Calu3 (cell line): ENCODE measurements around the gene TMEM231. TPM values are rescaled to one million over a fixed set of nuclear protein-coding genes. Genes with fewer than 3 reads are reported as not detected.

Experiments used
- BruUV-seq: library from RNA; stranded (reverse); fragments of 400-500 nt; replicated peaks from 2 replicates; lab custom pipeline; 2021; lab: Mats Ljungman, UMichigan
- CTCF ChIA-PET: fragments of 300-600 bp; sonication (Branson Sonifier 250); formaldehyde crosslinking; loops from one replicate; lab custom pipeline; 2022; ENCODE audit warnings: antibody characterized with exemption; lab: Charles Lee
- DNase-seq: peaks from one replicate; pipeline ENCODE4 v3.0.0; 2022
- H3K27ac Mint-ChIP-seq: one replicate; pipeline ENCODE4 v1.8.0; 2022; ENCODE audit warnings: mixed read lengths; ENCODE audit not compliant: unreplicated experiment
- H3K27me3 Mint-ChIP-seq: one replicate; pipeline ENCODE4 v1.8.0; 2022; ENCODE audit warnings: mixed read lengths; ENCODE audit not compliant: unreplicated experiment
- H3K36me3 Mint-ChIP-seq: one replicate; pipeline ENCODE4 v1.8.0; 2022; ENCODE audit warnings: mild to moderate bottlenecking, moderate library complexity, mixed read lengths; ENCODE audit not compliant: insufficient read depth, unreplicated experiment
- H3K4me1 Mint-ChIP-seq: one replicate; pipeline ENCODE4 v1.8.0; 2022; ENCODE audit warnings: mild to moderate bottlenecking, low read depth, mixed read lengths; ENCODE audit not compliant: unreplicated experiment
- H3K4me3 Mint-ChIP-seq: one replicate; pipeline ENCODE4 v1.8.0; 2022; ENCODE audit warnings: mild to moderate bottlenecking, low read depth, moderate library complexity, mixed read lengths; ENCODE audit not compliant: unreplicated experiment
- H3K9me3 Mint-ChIP-seq: one replicate; pipeline ENCODE4 v1.8.0; 2022; ENCODE audit warnings: low read depth, mixed read lengths; ENCODE audit not compliant: unreplicated experiment
- intact Hi-C: fragments of 100-400 bp; cut with micrococcal nuclease; formaldehyde crosslinking; loops from one replicate; pipeline ENCODE4 v1.10.0; 2022; ENCODE audit not compliant: unreplicated experiment
- total RNA-seq: library from RNA; stranded (reverse); gene quantifications from 2 replicates; pipeline ENCODE4 v1.2.3, GENCODE V29; 2022
- TF ChIP-seq, protein P1 (sequence below): fragments of 200-600 bp; IDR thresholded peaks from one replicate; pipeline ENCODE4 v1.8.0; 2022; ENCODE audit warnings: antibody characterized with exemption; ENCODE audit not compliant: unreplicated experiment

The TMEM231 gene
- total RNA-seq, 1 experiment from 2014 or later = 17.6 TPM

DNA sequence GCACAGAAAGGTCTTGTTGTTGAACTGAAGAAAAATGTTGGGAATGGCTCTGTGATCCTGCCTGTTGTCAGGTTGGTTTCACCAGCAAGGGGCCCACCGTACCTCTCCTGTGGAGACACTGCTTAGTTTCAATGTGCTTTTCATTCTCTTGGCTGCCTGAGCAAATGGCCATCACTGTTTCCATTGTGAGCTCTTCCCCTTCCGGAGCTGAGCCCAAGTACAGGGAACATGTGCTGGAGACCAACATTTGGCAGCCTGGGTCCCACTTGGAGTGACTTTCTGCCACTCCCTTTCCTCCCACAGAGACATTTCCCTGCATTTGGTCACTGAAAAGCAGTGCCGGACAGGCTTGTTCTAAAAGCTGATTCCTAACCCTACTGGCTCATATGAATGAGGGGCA, 33.3 kb upstream of the TMEM231 start:
- no TSS peak for BruUV-seq
- TF ChIP-seq, protein P1, sequence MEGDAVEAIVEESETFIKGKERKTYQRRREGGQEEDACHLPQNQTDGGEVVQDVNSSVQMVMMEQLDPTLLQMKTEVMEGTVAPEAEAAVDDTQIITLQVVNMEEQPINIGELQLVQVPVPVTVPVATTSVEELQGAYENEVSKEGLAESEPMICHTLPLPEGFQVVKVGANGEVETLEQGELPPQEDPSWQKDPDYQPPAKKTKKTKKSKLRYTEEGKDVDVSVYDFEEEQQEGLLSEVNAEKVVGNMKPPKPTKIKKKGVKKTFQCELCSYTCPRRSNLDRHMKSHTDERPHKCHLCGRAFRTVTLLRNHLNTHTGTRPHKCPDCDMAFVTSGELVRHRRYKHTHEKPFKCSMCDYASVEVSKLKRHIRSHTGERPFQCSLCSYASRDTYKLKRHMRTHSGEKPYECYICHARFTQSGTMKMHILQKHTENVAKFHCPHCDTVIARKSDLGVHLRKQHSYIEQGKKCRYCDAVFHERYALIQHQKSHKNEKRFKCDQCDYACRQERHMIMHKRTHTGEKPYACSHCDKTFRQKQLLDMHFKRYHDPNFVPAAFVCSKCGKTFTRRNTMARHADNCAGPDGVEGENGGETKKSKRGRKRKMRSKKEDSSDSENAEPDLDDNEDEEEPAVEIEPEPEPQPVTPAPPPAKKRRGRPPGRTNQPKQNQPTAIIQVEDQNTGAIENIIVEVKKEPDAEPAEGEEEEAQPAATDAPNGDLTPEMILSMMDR = no peak
- no peaks in the 10 kb centered on the region for H3K9me3 Mint-ChIP-seq
- intact Hi-C loops = no loop called here
- no peaks in the 10 kb centered on the region for H3K27me3 Mint-ChIP-seq
- peaks cover 11% of the 10 kb centered on the region for H3K4me1 Mint-ChIP-seq
- DNase-seq = no peak
- CTCF ChIA-PET = no interaction called here
- H3K36me3 Mint-ChIP-seq = peaks cover 1% of the 10 kb centered on the region
- H3K4me3 Mint-ChIP-seq = no peak overlapping the region
- H3K27ac Mint-ChIP-seq = no peak overlapping the region

DNA sequence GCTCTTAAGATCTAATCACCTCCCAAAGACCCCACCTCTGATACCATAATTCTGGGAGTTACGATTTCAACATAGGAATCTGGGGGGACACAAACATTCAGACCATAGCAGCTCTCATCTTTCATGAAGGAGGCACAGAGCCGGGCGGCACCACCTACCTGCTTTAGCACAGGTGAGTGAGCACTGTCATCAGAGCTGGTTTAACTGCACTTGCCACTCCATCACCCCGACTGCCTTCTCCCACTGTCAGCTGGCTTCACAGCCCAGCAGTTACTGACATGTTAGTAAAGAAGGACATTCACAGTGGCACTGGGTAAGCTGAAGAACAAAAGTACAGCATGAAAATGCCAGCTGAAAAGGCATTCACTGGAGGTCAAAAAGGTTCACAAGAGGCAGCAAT, 32.7 kb upstream of the TMEM231 start:
- no peak overlapping the region for H3K27ac Mint-ChIP-seq
- H3K27me3 Mint-ChIP-seq = no peaks in the 10 kb centered on the region
- TF ChIP-seq, protein P1 = no peak
- no peaks in the 10 kb centered on the region for H3K36me3 Mint-ChIP-seq
- no peak overlapping the region for H3K4me3 Mint-ChIP-seq
- DNase-seq = no peak
- BruUV-seq = no TSS peak
- H3K9me3 Mint-ChIP-seq = no peaks in the 10 kb centered on the region
- intact Hi-C loops = no loop called here
- peaks cover 5% of the 10 kb centered on the region for H3K4me1 Mint-ChIP-seq
- CTCF ChIA-PET = no interaction called here

DNA sequence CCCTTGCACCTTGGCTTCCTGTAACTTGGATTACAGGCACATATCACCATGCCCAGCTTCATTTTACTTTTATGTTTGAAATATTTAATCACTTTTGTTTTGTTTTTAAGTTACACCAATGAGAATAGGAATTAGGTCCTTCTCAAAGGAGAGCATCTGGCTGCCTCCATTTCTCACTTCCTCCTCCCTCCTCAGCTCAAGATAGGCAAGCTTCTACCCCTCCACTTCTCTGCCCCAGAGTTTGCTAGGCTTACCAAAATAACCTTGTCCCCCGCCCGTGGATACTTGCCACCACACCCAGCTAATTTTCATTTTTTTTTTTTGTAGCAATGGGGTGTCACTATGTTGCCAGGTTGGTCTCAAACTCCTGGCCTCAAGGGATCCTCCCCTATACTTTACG, 28.1 kb upstream of the TMEM231 start:
- no TSS peak for BruUV-seq
- no peaks in the 10 kb centered on the region for H3K9me3 Mint-ChIP-seq
- intact Hi-C loops = no loop called here
- no peak overlapping the region for H3K4me3 Mint-ChIP-seq
- DNase-seq = no peak
- H3K27ac Mint-ChIP-seq = no peak overlapping the region
- TF ChIP-seq, protein P1 = no peak
- CTCF ChIA-PET = interaction anchor here (0.7 to 1.2 kb wide), 2 partner anchors 9 to 129 kb away, joined by 3 to 7 read pairs; no protein-coding TSS in a partner anchor
- no peaks in the 10 kb centered on the region for H3K36me3 Mint-ChIP-seq
- H3K4me1 Mint-ChIP-seq = no peaks in the 10 kb centered on the region
- H3K27me3 Mint-ChIP-seq = no peaks in the 10 kb centered on the region

DNA sequence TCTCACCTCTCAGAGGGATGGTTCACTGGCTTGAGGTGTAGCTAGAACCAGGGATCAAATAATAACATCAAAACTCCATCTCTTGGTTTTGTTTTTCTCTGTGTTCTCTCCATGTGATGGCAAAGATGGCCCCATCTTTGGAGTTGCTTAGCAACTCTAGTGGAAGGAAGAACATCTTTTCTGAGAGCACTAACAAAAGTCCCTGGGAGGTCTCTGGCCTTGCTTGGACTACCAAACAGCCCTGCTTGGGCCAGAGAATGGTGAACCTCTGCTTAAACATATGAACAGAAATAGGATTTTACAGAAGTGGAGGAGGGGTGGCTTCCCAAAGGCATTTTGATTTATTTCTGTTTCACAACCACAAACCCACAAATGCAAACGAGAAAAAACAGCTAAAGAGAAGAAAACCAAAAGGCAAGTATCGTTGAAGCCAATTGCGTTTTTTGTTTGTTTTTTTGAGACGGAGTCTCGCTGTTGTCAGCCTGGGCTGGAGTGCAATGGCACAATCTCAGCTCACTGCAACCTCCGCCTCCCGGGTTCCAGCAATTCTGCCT, 23.3 kb upstream of the TMEM231 start:
- no peaks in the 10 kb centered on the region for H3K4me1 Mint-ChIP-seq
- CTCF ChIA-PET = interaction anchor here (0.6 kb wide), 1 partner anchor 42 kb away, joined by 3 read pairs; no protein-coding TSS in a partner anchor
- H3K27ac Mint-ChIP-seq = no peak overlapping the region
- peaks cover 12% of the 10 kb centered on the region for H3K36me3 Mint-ChIP-seq
- H3K27me3 Mint-ChIP-seq = no peaks in the 10 kb centered on the region
- no peak overlapping the region for H3K4me3 Mint-ChIP-seq
- BruUV-seq = no TSS peak
- no peaks in the 10 kb centered on the region for H3K9me3 Mint-ChIP-seq
- TF ChIP-seq, protein P1 = no peak
- DNase-seq = no peak
- intact Hi-C loops = no loop called here
